GM23248 (cell line): ENCODE data around the gene PRKX.

Experiments used
- EZH2 ChIP-seq: fragments of 200-600 bp; sonication (generic); IDR thresholded peaks from 2 replicates; pipeline ENCODE4 v1.6.1; 2018; ENCODE audit warnings: antibody characterized with exemption, mild to moderate bottlenecking; ENCODE audit not compliant: insufficient read depth, poor library complexity, severe bottlenecking
- EZH2phosphoT487 ChIP-seq: fragments of 200-600 bp; sonication (generic); IDR thresholded peaks from 2 replicates; pipeline ENCODE4 v1.6.1; 2018; ENCODE audit warnings: antibody characterized with exemption, moderate library complexity, mild to moderate bottlenecking, low read depth; ENCODE audit not compliant: insufficient read depth

GRCh38 chrX:3763111-3763510 lies 49.7 kb upstream of the PRKX start:
- TF ChIP-seq EZH2 (no peak), EZH2phosphoT487 (no peak)
